AG04450 (cell line): ENCODE results near the gene ASB18. TPM values are rescaled to one million over a fixed set of nuclear protein-coding genes. Genes with fewer than 3 reads are reported as not detected.

Source experiments
- CTCF ChIA-PET: fragments of 300-600, 350-600 bp; formaldehyde crosslinking; extraction: SDS; loops from one replicate; lab custom pipeline; 2022; ENCODE audit warnings: antibody characterized with exemption, inconsistent platforms; lab: Charles Lee
- POLR2A ChIA-PET: fragments of 350-600 bp; formaldehyde crosslinking; extraction: SDS; loops from one replicate; lab custom pipeline; 2021; ENCODE audit warnings: antibody characterized with exemption, inconsistent platforms; lab: Yijun Ruan, JAX
- DNase-seq: peaks from one replicate; pipeline ENCODE4 v3.0.0-alpha.2; 2011; ENCODE audit warnings: low read depth, low spot score
- H3K27ac ChIP-seq: one replicate; pipeline ENCODE4 v1.5.1; 2012; ENCODE audit warnings: low read depth, low read length, control low read depth
- H3K27me3 ChIP-seq: one replicate; pipeline ENCODE4 v1.6.0; 2012; ENCODE audit warnings: low read length; ENCODE audit not compliant: control insufficient read depth, insufficient read depth
- H3K4me3 ChIP-seq: 2 replicates; pipeline ENCODE4 v1.5.1; 2011; ENCODE audit warnings: mild to moderate bottlenecking, low read depth, low read length, control low read depth
- H3K9me3 ChIP-seq: 2 replicates; pipeline ENCODE4 v1.5.1; 2012; ENCODE audit warnings: low read length; ENCODE audit not compliant: control insufficient read depth, insufficient read depth
- CTCF ChIP-seq: IDR thresholded peaks from 2 replicates; pipeline ENCODE4 v1.5.1; 2011; ENCODE audit warnings: low read depth, low read length, control low read depth, inconsistent platforms
- polyA plus RNA-seq: library from polyadenylated mRNA; depleted of rRNA; stranded (reverse); fragments of >200 nt; gene quantifications from 2 replicates; pipeline ENCODE4 v1.2.3, GENCODE V29; 2011

Gene ASB18
- polyA plus RNA-seq, 1 experiment, result not detected

GRCh38 chr2:236162031-236162845, 102.0 kb downstream of the ASB18 start:
- ChIA-PET POLR2A (no interaction called here), CTCF (interaction anchor here (1.0 to 1.7 kb wide), 4 partner anchors 18 to 383 kb away, joined by 3 to 10 read pairs (median 6); no protein-coding TSS in a partner anchor)
- H3K4me3 ChIP-seq, result no peak overlapping the region
- TF ChIP-seq CTCF, result no peak
- no peak for DNase-seq
- H3K27ac ChIP-seq, result no peak overlapping the region
- H3K9me3 ChIP-seq, result peaks cover 12% of the 10 kb centered on the region; the same call in 1 of the 2 replicates
- peaks cover 94% of the 10 kb centered on the region for H3K27me3 ChIP-seq

DNA sequence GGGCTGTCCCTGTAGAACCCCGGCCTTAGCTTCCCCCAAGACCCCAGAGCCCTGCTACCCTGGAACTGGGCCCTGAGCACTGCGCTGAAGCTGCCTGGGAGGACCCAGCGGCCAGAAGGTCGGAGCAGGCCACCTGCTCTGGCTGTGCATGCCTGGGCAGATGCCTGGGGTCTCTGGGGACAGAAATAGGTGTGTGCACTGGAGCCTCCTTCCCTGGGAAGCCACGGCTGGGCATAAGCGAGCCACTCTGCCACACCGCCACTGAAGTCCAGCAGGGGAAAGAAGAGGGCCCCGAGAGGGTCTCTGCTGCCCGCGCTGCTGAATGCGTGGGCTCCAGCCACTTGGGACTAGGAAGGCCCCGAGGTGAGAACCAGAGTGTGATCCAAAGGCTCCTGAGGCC, 102.7 kb downstream of the ASB18 start:
- Histone ChIP-seq H3K4me3 (no peak overlapping the region), H3K27ac (no peak overlapping the region), H3K27me3 (peaks cover 94% of the 10 kb centered on the region), H3K9me3 (peaks cover 12% of the 10 kb centered on the region; the same call in 1 of the 2 replicates)
- CTCF ChIA-PET, result interaction anchor here (1.3 to 1.7 kb wide), 2 partner anchors 18 to 19 kb away, joined by 8 to 10 read pairs; no protein-coding TSS in a partner anchor
- DNase-seq, result no peak
- no peak for TF ChIP-seq CTCF
- POLR2A ChIA-PET, result no interaction called here

DNA sequence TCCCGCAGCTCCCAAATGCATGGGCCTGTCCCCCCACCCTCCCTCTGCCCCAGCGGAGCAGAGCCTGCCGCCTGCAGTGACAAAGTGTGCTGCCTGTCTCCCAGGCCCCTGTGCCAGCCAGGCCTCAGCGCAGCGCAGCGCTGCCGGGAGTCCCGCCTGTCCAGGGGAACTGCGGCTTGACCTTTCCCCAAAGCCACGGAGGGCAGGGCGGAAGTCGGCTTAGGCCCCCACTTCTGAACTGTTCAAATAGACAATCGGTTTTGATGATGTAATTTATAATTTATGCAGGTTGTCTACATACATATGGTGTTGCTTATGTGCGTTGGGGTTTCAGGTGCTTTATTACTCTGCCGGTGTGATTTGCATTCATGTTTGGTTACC, 103.1 kb downstream of the ASB18 start:
- Histone ChIP-seq H3K9me3 (peaks cover 10% of the 10 kb centered on the region; the same call in 1 of the 2 replicates), H3K27ac (no peak overlapping the region), H3K4me3 (no peak overlapping the region), H3K27me3 (peaks cover 89% of the 10 kb centered on the region)
- no peak for TF ChIP-seq CTCF
- ChIA-PET CTCF (interaction anchor here (1.5 to 1.7 kb wide), 2 partner anchors 20 to 382 kb away, joined by 4 to 10 read pairs; no protein-coding TSS in a partner anchor), POLR2A (no interaction called here)
- no peak for DNase-seq

DNA sequence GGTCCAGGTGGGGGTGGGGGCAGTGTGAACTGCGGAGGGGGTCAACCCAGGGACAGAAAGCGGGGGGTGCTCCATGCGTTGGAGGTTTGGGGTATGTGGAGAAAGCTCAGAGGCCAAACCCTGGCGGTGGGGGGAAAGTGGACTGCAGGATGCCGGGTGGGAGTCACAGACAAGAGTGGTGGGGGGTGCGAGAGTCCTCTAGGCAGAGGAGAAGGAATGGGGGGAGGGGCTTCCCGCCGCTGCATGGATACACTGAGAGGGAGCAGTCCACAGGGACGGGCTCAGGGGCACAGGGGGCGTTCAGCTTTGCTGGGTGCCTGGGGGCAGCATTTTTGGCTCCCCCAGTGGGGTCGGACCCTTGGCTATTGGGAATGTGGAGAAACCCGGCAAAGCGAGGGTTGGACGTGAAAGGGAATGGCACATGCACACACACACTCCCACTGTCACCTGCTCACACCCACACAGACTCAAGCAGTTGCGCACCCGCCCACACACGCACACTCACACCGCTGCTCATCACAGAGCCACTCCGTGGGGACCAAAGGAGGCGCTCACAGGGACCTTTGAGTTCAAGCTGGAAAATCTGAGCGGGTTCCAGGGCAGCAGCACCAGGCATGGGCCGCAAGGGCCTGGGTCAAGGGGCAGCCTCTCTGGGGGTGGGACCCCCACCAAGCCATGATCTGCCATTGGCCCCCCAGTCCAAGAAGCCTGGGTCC, 103.7 kb downstream of the ASB18 start:
- ChIA-PET CTCF (interaction anchor here (0.6 to 1.7 kb wide), 3 partner anchors 20 to 382 kb away, joined by 3 to 10 read pairs (median 4); no protein-coding TSS in a partner anchor), POLR2A (interaction anchor here (0.7 kb wide), 1 partner anchor 55 kb away, joined by 4 read pairs; no protein-coding TSS in a partner anchor)
- no peak overlapping the region for H3K4me3 ChIP-seq
- no peak for DNase-seq
- H3K9me3 ChIP-seq, result peaks cover 5% of the 10 kb centered on the region; the same call in 1 of the 2 replicates
- no peak overlapping the region for H3K27ac ChIP-seq
- H3K27me3 ChIP-seq, result peaks cover 86% of the 10 kb centered on the region
- no peak for TF ChIP-seq CTCF
